Measurements from ENCODE around the gene MVK. TPM values are rescaled to one million over a fixed set of nuclear protein-coding genes. Genes with fewer than 3 reads are reported as not detected.

MVK gene
- total RNA-seq, 1 donor from 2014 or later: 21.0 TPM

- no peak for DNase-seq (ENCODE audit: extremely low read depth, low read depth, low spot score)
Measured at GRCh38 chr12:109605016-109605415, 31.4 kb downstream of the MVK start.

GRCh38 chr12:109605599-109606228, 32.1 kb downstream of the MVK start:
- no peak for DNase-seq (ENCODE audit: extremely low read depth, low read depth, low spot score)

GRCh38 chr12:109606320-109607028, 32.9 kb downstream of the MVK start:
- DNase-seq (ENCODE audit: extremely low read depth, low read depth, low spot score): no peak

GRCh38 chr12:109607618-109608017, 34.0 kb downstream of the MVK start:
- DNase-seq (ENCODE audit: extremely low read depth, low read depth, low spot score): no peak

- no peak for DNase-seq (ENCODE audit: extremely low read depth, low read depth, low spot score)
Measured at GRCh38 chr12:109608270-109608669, 34.7 kb downstream of the MVK start.

- no peak for DNase-seq (ENCODE audit: extremely low read depth, low read depth, low spot score)
Measured at GRCh38 chr12:109608793-109609192, 35.2 kb downstream of the MVK start.

GRCh38 chr12:109609342-109609741, 35.7 kb downstream of the MVK start:
- no peak for DNase-seq (ENCODE audit: extremely low read depth, low read depth, low spot score)

- DNase-seq (ENCODE audit: extremely low read depth, low read depth, low spot score): no peak
Measured at GRCh38 chr12:109610523-109610922, 36.9 kb downstream of the MVK start.

GRCh38 chr12:109611223-109611622, 37.6 kb downstream of the MVK start:
- DNase-seq (ENCODE audit: extremely low read depth, low read depth, low spot score): no peak

- DNase-seq (ENCODE audit: extremely low read depth, low read depth, low spot score): no peak
Measured at GRCh38 chr12:109612003-109612402, 38.4 kb downstream of the MVK start.

- DNase-seq (ENCODE audit: extremely low read depth, low read depth, low spot score): no peak
Measured at GRCh38 chr12:109612975-109613502, 39.4 kb downstream of the MVK start.

- no peak for DNase-seq (ENCODE audit: extremely low read depth, low read depth, low spot score)
Measured at GRCh38 chr12:109613649-109614455, 40.3 kb downstream of the MVK start.

- no peak for DNase-seq (ENCODE audit: extremely low read depth, low read depth, low spot score)
Measured at GRCh38 chr12:109615556-109616229, 42.1 kb downstream of the MVK start.

GRCh38 chr12:109617491-109617890, 43.9 kb downstream of the MVK start:
- DNase-seq (ENCODE audit: extremely low read depth, low read depth, low spot score): no peak

- no peak for DNase-seq (ENCODE audit: extremely low read depth, low read depth, low spot score)
Measured at GRCh38 chr12:109618082-109618481, 44.5 kb downstream of the MVK start.

- no peak for DNase-seq (ENCODE audit: extremely low read depth, low read depth, low spot score)
Measured at GRCh38 chr12:109619002-109619604, 45.5 kb downstream of the MVK start.

- no peak for DNase-seq (ENCODE audit: extremely low read depth, low read depth, low spot score)
Measured at GRCh38 chr12:109621211-109621694, 47.7 kb downstream of the MVK start.

- no peak for DNase-seq (ENCODE audit: extremely low read depth, low read depth, low spot score)
Measured at GRCh38 chr12:109621901-109622364, 48.3 kb downstream of the MVK start.

GRCh38 chr12:109624467-109624866, 50.9 kb downstream of the MVK start:
- no peak for DNase-seq (ENCODE audit: extremely low read depth, low read depth, low spot score)

- no peak for DNase-seq (ENCODE audit: extremely low read depth, low read depth, low spot score)
Measured at GRCh38 chr12:109625131-109625559, 51.6 kb downstream of the MVK start.

All from glomerular endothelial cell (primary cell).